Hematopoietic multipotent progenitor cell treated with erythropoietin and hydrocortisone succinate and interleukin-3 and kit ligand, for 17 days (in vitro differentiated cells): Measurements from ENCODE around the gene TNRC6A.
A peak's percentile ranks its signal among the peaks of the same experiment; 100 is the strongest.
"Not testable (repeated sequence)": the region's sequence is repeated elsewhere in the genome, so short reads cannot be mapped to it uniquely, and the experiment has no call there.

Source experiments
- DNase-seq: peaks from one replicate; pipeline ENCODE4 v3.0.0-alpha.2; 2015; ENCODE audit warnings: low spot score

Gene TNRC6A

GRCh38 chr16:24728011-24728410 is 1.4 kb upstream of the TNRC6A start:
- DNase-seq: no peak

DNA sequence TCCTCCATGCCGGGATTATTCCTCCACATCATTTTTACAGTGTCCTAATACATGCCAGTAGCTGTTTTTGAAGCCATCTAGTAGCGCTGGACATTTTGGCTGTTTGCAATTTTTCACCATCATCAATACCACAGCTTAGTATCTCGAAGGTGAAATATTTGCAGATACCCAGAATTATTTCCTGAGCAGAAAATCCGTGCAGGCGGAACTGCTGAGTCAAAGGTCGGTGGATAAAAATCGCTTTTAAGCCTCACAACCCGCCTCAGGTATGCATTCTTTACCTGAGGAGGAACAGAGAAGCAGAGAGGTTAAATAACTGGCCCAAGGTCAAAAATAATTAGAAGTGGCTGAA is 584 bp upstream of the TNRC6A start:
- no peak for DNase-seq

- DNase-seq: peak; percentile 30
These were observed 732 bp downstream of the TNRC6A start for GRCh38 chr16:24729951-24730815.

DNA sequence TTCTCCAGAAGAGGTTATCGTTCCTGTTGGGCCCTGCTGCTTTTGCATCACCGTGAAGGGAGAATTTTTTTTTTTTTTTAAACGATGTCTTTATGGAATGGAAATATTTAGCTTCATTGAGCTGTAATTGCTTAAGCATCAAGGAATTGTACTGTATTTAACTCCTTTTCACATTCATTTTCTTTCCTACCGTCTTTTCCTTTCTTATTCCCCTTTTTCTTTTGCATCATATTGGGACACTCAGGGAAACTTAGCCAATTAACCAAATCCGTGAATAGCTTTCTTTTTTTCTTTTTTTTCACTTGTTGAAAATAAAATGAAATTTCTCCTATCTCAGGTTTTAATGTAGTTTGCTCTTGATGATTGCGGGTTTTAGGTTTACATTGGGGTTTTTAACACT is 1.5 kb downstream of the TNRC6A start:
- DNase-seq: no peak

GRCh38 chr16:24731722-24732419 is 2.4 kb downstream of the TNRC6A start:
- no peak for DNase-seq

- no peak for DNase-seq
These were observed 4.9 kb downstream of the TNRC6A start for GRCh38 chr16:24734382-24734781.

- DNase-seq: no peak
These were observed 7.3 kb downstream of the TNRC6A start for GRCh38 chr16:24736758-24737157.

GRCh38 chr16:24737391-24737871 is 8.0 kb downstream of the TNRC6A start:
- DNase-seq: peak; percentile 21

- DNase-seq: no peak
These were observed 8.6 kb downstream of the TNRC6A start for GRCh38 chr16:24737916-24738594.

DNA sequence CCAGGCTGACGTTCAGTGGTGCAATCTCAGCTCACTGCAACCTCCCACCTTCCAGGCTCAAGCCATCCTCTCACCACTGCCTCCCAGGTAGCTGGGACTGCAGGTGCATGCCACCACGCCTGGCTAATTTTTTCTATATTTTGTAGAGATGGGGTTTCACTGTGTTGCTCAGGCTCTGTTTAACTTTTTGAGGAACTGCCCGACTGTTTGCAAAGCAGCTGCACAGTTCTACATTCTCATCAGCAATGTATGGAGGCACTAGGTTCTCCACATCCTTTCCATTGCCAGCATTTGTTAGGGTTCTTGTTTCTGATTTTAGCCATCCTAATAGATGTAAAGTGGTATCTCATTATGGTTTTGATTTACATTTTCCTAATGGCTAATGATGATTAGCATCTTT is 9.4 kb downstream of the TNRC6A start:
- DNase-seq: no peak

DNA sequence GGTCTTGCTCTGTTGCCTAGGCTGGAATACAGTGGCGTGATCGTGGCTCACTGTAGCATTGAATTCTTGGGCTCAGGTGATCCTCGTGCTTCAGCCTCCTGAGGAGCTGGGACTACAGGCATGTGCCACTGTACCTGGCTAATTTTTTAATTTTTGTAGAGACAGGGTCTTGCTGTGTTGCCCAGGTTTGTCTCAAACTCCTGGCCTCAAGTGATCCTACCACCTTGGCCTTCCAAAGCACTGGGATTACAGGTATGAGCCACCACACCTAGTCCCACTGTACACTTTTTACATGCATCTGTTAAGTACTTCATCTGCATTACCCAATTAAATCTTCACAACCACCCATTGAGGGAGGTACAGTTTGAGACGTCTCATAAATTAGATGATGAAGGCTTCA is 12.4 kb downstream of the TNRC6A start:
- no peak for DNase-seq

DNA sequence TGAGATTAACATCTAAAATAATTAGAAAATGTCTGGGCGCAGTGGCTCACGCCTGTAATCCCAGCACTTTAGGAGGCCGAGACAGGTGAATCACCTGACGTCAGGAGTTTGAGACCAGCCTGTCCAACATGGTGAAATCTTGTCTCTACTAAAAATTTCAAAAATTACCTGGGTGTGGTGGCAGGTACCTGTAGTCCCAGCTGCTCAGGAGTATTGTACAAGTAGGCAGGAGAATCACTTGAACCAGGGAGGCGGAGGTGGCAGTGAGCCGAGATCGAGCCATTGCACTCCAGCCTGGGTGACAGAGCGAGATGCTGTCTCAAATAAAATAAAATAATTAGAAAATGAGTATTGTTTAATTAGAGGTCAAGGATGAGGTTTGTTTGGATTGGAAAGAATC is 13.2 kb downstream of the TNRC6A start:
- not testable (repeated sequence) for DNase-seq

GRCh38 chr16:24745391-24745790 is 15.9 kb downstream of the TNRC6A start:
- DNase-seq: no peak

DNA sequence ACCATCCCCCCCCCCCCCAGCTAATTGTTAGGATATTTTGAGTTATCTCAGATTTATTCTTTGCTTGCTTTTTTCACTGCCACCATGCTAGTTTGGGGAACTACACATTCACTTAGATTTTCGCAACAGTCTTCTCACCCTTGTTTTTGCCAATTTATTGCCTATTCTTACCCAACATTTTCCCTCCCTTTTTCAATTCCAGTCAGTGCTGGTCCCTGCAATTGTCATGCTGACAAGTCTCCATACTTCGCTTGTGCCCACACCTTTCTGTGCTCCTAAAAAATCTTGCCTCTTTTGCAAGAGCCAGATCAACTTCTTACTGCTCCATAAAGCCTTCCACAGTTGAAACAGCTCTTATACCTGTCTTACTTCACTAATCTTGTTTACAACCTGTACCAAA is 16.3 kb downstream of the TNRC6A start:
- DNase-seq: no peak

- no peak for DNase-seq
These were observed 18.0 kb downstream of the TNRC6A start for GRCh38 chr16:24747441-24747840.

DNA sequence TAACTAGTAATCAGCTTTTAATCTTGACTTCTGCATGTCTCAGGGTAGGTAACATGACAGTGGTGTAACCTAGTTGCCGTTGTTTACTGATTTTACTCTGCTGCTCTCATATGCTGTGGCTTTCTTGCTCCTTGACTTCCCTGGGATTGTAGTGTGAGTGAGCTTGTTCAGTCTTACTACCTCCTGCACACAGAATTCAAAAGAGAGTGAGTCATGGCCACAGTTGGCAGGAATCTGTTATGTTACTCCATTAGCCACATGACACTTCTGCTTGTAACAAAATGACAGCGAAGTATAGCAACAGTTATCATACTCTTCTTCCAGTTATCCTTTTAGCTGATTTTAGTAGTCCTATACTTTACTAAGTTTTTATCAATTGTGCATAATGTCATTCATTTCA is 18.8 kb downstream of the TNRC6A start:
- no peak for DNase-seq

GRCh38 chr16:24749310-24749709 is 19.9 kb downstream of the TNRC6A start:
- no peak for DNase-seq

DNA sequence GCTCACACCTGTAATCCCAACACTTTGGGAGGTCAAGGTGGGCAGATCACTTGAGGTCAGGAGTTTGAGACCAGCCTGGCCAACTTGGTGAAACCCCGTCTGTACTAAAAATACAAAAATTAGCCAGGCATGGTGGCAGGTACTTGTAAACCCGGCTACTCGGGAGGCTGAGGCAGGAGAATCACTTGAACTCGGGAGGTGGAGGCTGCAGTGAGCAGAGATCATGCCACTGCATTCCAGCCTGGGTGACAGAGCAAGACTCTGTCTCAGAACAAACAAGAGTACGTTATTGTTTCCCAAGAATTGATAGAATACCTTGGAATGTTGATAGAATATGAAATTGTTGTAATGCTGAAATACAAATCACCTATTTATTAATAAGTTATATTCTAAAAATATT is 20.4 kb downstream of the TNRC6A start:
- not testable (repeated sequence) for DNase-seq

DNA sequence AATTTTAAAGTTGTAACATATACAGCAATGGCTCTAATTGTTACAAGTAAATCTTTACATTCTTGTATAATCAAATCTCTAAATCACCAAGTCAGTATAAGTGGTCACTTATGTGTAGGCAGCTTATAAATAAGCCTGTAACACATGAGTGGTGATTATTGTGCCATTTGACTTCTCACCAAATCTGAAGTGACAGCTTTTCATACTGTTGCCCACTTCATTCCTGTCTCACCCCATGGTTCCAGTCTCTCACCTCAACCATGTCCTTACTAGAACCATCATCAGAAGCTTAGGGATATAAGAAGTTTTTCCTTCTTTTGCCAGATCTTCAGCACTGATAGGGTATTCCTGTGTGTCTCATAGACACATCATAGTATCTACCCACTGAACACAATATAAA is 23.5 kb downstream of the TNRC6A start:
- DNase-seq: no peak

DNA sequence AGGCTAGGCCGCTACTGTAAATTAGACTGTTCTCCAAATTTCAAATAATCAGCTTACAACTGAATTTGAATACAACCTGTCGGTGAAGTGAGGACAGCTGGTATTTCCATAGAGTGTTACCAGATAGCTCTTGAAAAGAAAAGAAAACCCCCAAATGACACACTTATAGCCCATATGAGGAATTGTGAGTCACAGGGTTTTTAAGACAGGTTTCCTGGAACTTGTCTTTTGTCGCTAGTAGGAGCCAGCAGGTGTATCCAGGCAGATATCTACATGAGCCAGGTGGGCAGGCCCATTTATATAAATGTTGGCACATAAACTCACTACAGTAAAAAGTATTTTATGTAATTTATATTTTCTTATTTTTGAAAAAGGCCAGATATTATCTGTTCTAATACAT is 24.0 kb downstream of the TNRC6A start:
- DNase-seq: no peak

DNA sequence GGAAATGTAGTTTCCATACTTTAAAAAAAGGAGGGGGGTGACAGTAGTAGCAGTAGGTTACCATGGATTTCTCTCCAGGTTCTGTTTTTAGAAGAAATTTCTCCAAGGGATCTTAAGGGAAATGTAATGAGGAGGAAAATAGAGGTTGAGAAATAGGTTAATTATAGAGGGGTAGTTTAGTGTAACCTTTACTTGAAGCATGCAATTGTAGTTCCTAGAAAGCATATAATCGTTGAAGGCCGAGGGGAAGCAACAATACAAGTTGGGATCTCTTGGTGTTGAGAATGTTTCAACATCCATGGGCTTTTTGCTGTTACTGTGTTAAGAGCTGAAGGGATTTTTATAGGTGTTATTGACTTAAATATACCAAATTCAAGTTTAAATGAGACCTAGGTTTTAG is 25.1 kb downstream of the TNRC6A start:
- DNase-seq: no peak

DNA sequence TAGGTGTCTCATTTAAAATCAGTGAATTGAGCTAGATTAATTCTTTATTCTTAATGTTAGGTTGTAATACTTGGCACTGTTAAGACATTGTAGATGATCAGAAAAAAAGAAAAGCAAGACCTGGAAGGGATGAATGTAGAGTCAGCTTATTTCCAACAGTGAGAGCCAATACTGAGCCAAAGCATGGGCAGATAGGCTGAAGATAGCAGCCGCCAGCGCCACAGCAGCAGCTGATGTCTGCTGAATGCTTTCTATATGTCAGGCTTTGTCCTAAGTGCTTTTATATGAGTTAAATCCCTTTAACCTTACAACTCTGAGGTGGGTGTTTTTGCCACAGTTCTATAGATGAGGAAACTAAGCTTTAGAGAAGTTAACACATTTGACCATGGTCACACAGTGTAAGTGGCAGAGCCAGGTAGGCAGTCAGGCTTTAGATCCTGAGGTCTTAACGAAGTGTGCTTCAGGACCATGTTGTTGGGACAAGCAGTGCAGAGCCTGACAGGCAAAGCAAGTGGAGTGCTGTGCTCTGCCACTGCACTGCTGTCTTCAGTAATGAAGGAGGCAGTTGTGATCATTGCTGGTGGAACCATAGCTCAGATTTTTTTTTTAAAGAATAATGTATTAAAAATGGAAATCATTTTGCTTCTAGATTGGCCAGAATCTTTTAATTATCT is 25.9 kb downstream of the TNRC6A start:
- DNase-seq: no peak
